Activated CD8-positive, alpha-beta memory T cell treated with anti-CD3 and anti-CD28 coated beads, Interleukin-2, amount 10 ng/mL, durations not matched to agents 7 days and 5 days (primary cell): ENCODE measurements around the gene HSD17B8. TPM values are rescaled to one million over a fixed set of nuclear protein-coding genes. Genes with fewer than 3 reads are reported as not detected.

Source experiments
- ATAC-seq: fragments of 150-1000 bp; cut with Tn5 transposase; one replicate; pipeline ENCODE4 v1.10.0; 2021; ENCODE audit warnings: moderate library complexity
- CTCF ChIA-PET: fragments of 350-600 bp; sonication (Branson Sonifier 250); formaldehyde crosslinking; loops from one replicate; lab custom pipeline; 2021; ENCODE audit warnings: antibody characterized with exemption; lab: Charles Lee
- DNase-seq: peaks from one replicate; pipeline ENCODE4 v3.0.0-alpha.2; 2020
- H3K27ac Mint-ChIP-seq: one replicate; pipeline ENCODE4 v1.8.0; 2021; ENCODE audit warnings: mild to moderate bottlenecking, mixed read lengths
- H3K27me3 Mint-ChIP-seq: one replicate; pipeline ENCODE4 v1.8.0; 2021; ENCODE audit warnings: mixed read lengths
- H3K36me3 Mint-ChIP-seq: one replicate; pipeline ENCODE4 v1.8.0; 2021; ENCODE audit warnings: mild to moderate bottlenecking, mixed read lengths
- H3K4me1 Mint-ChIP-seq: one replicate; pipeline ENCODE4 v1.8.0; 2021; ENCODE audit warnings: mixed read lengths
- H3K4me3 Mint-ChIP-seq: one replicate; pipeline ENCODE4 v1.8.0; 2021; ENCODE audit warnings: mild to moderate bottlenecking, moderate library complexity, mixed read lengths
- H3K9me3 Mint-ChIP-seq: one replicate; pipeline ENCODE4 v1.8.0; 2022; ENCODE audit warnings: low read depth, mixed read lengths
- total RNA-seq, 2 experiments: library from RNA; stranded (reverse); gene quantifications; one replicate each; pipeline ENCODE4 v1.2.3, GENCODE V29; 2021

Gene HSD17B8
- total RNA-seq, 2 experiments from 2014 or later = 18.6 to 20.9 TPM

DNA sequence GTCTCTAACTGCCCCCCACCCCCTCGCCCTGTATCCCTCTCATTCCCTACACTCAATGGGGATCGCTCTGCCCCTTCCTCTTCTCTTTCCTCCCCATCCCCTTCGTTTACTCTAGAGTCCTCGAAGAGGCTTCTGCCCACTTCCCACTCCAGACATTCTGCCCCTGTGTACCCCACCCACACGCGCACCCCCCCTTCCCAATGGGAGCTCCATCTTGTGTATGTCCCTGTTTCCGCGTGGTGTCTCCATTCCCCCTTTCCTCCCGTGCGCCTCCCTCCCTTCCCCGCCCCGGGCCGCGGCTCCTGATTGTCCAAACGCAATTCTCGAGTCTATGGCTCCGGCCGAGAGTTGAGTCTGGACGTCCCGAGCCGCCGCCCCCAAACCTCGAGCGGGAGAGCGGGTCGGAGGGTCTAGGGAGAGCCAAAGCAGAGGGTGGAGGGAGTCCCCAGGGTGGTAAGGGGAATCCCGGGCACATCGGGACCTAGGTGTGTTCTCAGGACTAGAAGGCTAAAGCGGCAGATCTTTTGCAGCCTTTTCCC lies 3.2 kb downstream of the HSD17B8 start:
- ATAC-seq (no peak), DNase-seq (peak; percentile 44)
- H3K27ac Mint-ChIP-seq = peak overlapping the region; percentile 84
- CTCF ChIA-PET = interaction anchor here (2.3 to 4.2 kb wide), 3 partner anchors 9 to 46 kb away, joined by 8 to 35 read pairs (median 10); no protein-coding TSS in a partner anchor
- H3K36me3 Mint-ChIP-seq = peaks cover 25% of the 10 kb centered on the region
- H3K4me1 Mint-ChIP-seq = peaks cover 55% of the 10 kb centered on the region
- H3K27me3 Mint-ChIP-seq = peaks cover 3% of the 10 kb centered on the region
- H3K4me3 Mint-ChIP-seq = peak overlapping the region; percentile 82
- H3K9me3 Mint-ChIP-seq = no peaks in the 10 kb centered on the region

DNA sequence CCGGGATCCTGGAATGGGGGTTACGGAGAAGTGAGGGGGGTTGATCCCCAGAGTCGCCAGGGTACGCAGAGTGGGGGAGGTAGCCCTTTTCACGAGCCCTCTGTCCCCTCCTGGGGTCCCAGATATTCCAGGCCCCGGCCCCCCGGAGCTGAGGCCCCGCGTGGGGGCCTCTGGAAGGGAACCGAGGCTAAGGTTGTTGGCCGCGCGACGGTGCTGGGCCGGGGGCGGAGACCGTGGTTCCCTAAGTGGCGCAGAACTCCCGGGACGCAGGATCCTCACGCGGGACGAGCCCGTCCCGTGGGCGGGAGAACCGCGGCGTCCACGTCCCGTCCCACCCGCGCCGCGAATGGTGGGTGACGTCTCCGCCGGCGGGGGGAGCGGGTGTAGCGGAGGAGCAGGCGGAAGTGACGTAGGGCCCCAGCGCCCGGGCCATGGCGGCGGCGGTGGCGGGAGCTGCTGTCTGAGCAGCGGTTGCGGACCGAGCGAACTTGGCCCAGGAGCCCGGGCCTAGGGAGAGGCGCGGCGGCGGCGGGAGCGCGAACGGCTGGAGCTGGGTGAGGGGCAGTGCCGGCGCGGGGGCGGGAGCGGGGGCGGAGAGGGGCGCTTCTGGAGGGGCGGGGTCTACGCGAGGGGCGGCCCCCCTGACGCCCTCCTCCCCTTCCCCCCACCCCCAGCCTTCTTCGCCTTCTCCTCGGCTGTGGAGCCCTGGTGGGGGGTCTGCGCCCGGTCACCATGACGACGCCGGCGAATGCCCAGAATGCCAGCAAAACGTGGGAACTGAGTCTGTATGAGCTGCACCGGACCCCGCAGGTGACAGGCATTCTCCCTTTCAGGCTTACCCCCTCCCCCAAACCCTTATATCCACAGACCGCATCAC lies 3.9 kb downstream of the HSD17B8 start, which contains the start of gene RING1:
RING1 (plus strand) TSS at position 410 of the 877 bp plus-strand sequence; CDS start at position 733, 323 bp downstream.
- CTCF ChIA-PET = interaction anchor here (0.8 to 4.2 kb wide), 7 partner anchors 10 to 82 kb away, joined by 3 to 35 read pairs (median 7); partner anchors contain the start of genes RPS18 and VPS52
- peak; percentile 89 for DNase-seq
- Mint-ChIP-seq H3K36me3 (peaks cover 20% of the 10 kb centered on the region), H3K4me1 (peaks cover 55% of the 10 kb centered on the region), H3K27ac (peak within 1 kb of the TSS; percentile 85), H3K27me3 (peaks cover 10% of the 10 kb centered on the region), H3K9me3 (no peaks in the 10 kb centered on the region), H3K4me3 (peak within 1 kb of the TSS; percentile 82)
- peak; percentile 57 for ATAC-seq

DNA sequence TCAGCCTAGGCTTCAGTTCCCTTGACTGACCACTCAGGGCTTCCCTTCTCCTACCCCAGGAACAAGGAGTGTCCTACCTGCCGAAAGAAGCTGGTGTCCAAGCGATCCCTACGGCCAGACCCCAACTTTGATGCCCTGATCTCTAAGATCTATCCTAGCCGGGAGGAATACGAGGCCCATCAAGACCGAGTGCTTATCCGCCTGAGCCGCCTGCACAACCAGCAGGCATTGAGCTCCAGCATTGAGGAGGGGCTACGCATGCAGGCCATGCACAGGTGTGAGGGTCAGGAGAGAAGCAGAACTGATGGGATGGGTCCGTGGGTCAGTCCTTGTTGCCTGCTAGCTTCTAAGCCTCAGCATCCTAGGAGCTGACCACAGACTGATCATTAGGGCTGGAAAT lies 5.4 kb downstream of the HSD17B8 start:
- Mint-ChIP-seq H3K4me3 (no peak overlapping the region), H3K36me3 (peaks cover 18% of the 10 kb centered on the region), H3K9me3 (no peaks in the 10 kb centered on the region), H3K27ac (no peak overlapping the region), H3K4me1 (peaks cover 49% of the 10 kb centered on the region), H3K27me3 (peaks cover 23% of the 10 kb centered on the region)
- ATAC-seq (no peak), DNase-seq (no peak)
- CTCF ChIA-PET = interaction anchor here (2.3 to 4.2 kb wide), 3 partner anchors 11 to 48 kb away, joined by 8 to 35 read pairs (median 10); no protein-coding TSS in a partner anchor

DNA sequence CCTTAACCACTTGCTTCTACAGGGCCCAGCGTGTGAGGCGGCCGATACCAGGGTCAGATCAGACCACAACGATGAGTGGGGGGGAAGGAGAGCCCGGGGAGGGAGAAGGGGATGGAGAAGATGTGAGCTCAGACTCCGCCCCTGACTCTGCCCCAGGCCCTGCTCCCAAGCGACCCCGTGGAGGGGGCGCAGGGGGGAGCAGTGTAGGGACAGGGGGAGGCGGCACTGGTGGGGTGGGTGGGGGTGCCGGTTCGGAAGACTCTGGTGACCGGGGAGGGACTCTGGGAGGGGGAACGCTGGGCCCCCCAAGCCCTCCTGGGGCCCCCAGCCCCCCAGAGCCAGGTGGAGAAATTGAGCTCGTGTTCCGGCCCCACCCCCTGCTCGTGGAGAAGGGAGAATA lies 6.7 kb downstream of the HSD17B8 start:
- H3K27me3 Mint-ChIP-seq = peaks cover 28% of the 10 kb centered on the region
- DNase-seq = no peak
- H3K4me1 Mint-ChIP-seq = peaks cover 36% of the 10 kb centered on the region
- peaks cover 18% of the 10 kb centered on the region for H3K36me3 Mint-ChIP-seq
- H3K9me3 Mint-ChIP-seq = no peaks in the 10 kb centered on the region
- no peak overlapping the region for H3K27ac Mint-ChIP-seq
- ATAC-seq = no peak
- H3K4me3 Mint-ChIP-seq = no peak overlapping the region
- CTCF ChIA-PET = no interaction called here

DNA sequence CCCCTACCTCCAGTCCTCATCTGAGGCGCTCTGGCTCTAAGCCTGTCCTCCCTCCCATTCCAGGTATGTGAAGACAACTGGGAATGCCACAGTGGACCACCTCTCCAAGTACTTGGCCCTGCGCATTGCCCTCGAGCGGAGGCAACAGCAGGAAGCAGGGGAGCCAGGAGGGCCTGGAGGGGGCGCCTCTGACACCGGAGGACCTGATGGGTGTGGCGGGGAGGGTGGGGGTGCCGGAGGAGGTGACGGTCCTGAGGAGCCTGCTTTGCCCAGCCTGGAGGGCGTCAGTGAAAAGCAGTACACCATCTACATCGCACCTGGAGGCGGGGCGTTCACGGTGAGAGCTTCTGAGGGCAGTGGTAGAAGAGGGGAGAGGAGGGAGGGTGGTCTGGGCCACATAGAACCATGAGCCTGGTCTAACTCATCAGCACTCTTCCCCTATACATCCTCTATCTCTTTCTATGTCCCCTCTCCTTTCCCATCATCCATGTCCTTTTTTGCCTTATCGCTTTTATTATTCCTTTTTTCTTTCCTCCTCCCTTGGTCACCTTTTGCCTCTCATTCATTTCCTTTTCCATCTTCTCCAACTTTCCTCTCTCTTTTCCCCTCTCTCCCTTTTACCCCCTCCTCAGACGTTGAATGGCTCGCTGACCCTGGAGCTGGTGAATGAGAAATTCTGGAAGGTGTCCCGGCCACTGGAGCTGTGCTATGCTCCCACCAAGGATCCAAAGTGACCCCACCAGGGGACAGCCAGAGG lies 7.4 kb downstream of the HSD17B8 start:
- DNase-seq = no peak
- peaks cover 29% of the 10 kb centered on the region for H3K4me1 Mint-ChIP-seq
- no peak overlapping the region for H3K4me3 Mint-ChIP-seq
- H3K27me3 Mint-ChIP-seq = peaks cover 28% of the 10 kb centered on the region
- CTCF ChIA-PET = no interaction called here
- no peak overlapping the region for H3K27ac Mint-ChIP-seq
- H3K9me3 Mint-ChIP-seq = no peaks in the 10 kb centered on the region
- peaks cover 18% of the 10 kb centered on the region for H3K36me3 Mint-ChIP-seq
- ATAC-seq = no peak

DNA sequence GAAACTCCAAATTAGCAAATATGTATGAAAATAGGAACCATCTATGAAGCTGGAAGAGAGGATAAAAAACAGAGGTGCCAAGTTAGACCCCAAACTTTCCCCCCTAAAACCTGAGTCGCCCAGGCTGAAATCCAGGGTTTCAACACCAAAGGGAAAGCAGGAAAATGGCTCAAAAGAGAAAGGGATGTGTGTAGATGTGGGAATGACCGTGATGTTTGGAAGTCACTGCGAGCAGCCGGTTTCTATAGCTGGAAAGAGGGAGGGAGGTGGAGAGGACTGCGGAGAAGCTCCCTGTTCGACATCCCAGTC lies 8.4 kb downstream of the HSD17B8 start:
- H3K9me3 Mint-ChIP-seq = no peaks in the 10 kb centered on the region
- ATAC-seq (no peak), DNase-seq (no peak)
- no peak overlapping the region for H3K4me3 Mint-ChIP-seq
- CTCF ChIA-PET = no interaction called here
- H3K4me1 Mint-ChIP-seq = peaks cover 28% of the 10 kb centered on the region
- H3K36me3 Mint-ChIP-seq = peaks cover 18% of the 10 kb centered on the region
- peaks cover 33% of the 10 kb centered on the region for H3K27me3 Mint-ChIP-seq
- no peak overlapping the region for H3K27ac Mint-ChIP-seq

DNA sequence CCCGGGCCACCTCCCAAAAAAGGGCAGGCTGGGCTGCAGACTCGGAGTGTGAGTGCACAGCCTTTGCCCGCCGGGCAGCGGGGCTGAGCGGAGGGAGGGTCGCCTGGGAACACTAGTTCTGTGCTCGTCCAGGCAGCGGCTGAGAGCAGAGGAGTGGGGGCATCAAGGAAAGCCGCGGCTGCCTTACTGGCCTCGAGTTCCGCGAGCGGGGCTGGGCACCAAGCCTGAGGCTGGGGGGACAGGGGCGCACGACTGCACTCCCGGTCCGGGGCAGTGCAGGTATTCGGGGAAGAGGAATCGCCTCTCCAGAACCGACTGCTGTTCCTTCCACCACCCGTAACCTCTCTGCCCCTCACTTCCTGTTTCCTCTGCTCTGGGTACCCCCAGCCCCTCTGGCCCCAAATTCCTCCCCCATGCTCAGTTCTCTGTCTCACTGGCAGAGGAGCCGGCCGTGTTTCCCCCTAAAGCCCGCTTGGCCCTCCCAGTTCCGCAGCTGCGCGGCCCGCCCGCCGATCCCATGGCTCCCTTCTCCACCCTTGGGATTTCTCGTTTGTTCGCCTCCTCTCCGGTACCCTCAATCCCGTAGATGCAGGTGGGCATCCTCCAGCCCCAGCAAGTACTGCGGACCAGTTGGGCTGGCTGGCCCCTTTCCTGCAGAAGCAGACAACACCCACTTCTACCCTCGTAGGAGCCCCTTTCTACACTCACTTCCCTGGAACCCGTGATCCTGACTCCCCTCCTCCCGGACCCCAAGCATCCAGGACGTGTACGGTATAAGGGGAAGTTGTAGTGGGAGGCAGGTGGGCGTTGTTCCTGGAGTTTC lies 8.9 kb downstream of the HSD17B8 start:
- Mint-ChIP-seq H3K9me3 (no peaks in the 10 kb centered on the region), H3K27ac (no peak overlapping the region), H3K36me3 (peaks cover 18% of the 10 kb centered on the region), H3K27me3 (peaks cover 39% of the 10 kb centered on the region), H3K4me3 (no peak overlapping the region), H3K4me1 (peaks cover 28% of the 10 kb centered on the region)
- ATAC-seq = peak; percentile 21
- CTCF ChIA-PET = no interaction called here
- DNase-seq = peak; percentile 40

DNA sequence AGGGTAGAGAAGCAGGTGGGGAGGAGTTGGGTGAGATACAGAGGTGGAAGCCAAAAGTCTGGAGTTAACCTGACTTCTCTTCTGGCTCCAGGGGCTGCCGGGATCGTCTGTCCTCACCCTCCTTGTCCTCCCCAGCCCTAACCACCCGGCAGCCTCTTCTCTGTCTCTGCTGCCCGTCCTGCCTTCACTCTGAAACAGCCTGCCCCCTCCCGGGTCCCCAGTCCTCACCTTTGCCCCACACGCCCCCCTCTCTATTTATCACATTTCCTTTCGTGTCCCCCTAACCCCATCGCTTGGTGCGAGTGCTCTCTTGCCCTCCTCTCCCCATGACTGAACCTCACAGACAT lies 9.5 kb downstream of the HSD17B8 start:
- Mint-ChIP-seq H3K27me3 (peaks cover 44% of the 10 kb centered on the region), H3K36me3 (peaks cover 18% of the 10 kb centered on the region), H3K4me1 (peaks cover 25% of the 10 kb centered on the region), H3K9me3 (no peaks in the 10 kb centered on the region), H3K4me3 (no peak overlapping the region), H3K27ac (no peak overlapping the region)
- ATAC-seq (no peak), DNase-seq (no peak)
- CTCF ChIA-PET = no interaction called here

DNA sequence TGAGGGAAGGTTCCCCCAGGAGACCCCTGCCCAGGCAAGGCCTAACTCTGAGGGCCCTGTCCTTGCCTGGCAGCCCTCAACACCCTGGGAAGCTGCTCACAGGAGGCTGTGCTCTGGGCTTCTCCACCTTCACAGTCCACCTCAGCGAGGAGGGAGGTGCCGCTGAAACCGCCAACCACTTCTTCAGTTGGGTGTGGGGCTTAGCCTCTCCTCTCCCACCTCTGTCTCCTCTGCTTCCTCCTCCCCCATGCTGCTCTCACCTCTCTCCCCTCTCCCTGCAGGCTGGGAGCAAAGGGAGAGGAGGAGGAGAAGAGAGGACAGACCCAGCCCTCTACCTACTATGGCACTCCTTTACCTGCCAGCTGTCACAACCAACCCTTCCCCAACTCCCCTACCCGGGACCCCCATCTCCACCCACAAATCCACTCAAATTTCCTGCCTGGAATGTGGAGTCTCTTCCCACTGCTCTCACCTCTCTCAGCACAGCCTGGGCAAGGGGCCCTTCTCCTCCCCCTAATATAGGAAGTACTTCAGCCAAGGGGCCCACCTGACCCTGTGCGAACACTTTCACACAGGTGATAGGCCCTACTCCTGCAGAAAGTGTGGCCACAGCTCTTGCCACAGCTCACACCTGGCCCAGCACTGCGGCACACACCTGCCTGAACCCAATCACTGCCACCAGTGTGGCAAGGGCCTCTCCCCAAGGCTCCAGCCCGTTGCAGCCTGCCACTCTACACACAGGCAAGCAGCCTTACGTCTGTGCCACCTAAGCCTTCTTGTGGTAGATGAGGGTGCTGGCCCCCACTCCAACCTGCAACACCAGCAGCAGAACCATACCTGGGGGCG lies 11.0 kb downstream of the HSD17B8 start:
- CTCF ChIA-PET = no interaction called here
- no peak overlapping the region for H3K27ac Mint-ChIP-seq
- peaks cover 10% of the 10 kb centered on the region for H3K36me3 Mint-ChIP-seq
- no peak overlapping the region for H3K4me3 Mint-ChIP-seq
- H3K9me3 Mint-ChIP-seq = no peaks in the 10 kb centered on the region
- ATAC-seq = no peak
- peaks cover 16% of the 10 kb centered on the region for H3K4me1 Mint-ChIP-seq
- no peak for DNase-seq
- peaks cover 50% of the 10 kb centered on the region for H3K27me3 Mint-ChIP-seq

DNA sequence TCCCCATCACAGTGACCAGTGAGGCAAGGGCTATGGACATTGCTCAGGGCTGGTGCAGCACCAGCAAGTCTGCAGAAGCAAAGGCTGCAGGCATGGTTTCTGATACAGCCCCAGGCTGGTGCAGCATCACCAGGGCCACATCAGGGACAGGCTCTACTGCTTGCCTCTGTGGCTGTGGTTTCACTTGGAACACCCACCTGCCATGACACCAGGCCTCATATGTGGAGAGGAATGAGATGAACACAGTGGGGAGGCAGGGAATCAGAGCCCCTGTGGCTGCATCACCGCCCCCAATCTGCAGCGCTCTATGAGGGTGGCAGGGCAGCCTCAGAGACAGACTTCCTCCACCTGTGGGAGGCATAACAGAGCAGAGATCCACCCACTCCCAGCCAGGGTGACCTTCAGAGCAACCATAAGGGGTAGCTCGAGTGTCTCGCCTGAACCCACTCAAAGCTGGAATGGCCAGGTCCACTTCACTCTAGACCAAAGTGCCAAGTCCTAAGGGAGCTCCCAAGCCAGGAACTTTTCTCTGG lies 11.7 kb downstream of the HSD17B8 start:
- no peak overlapping the region for H3K4me3 Mint-ChIP-seq
- H3K27me3 Mint-ChIP-seq = peaks cover 51% of the 10 kb centered on the region
- no peak for DNase-seq
- H3K9me3 Mint-ChIP-seq = no peaks in the 10 kb centered on the region
- CTCF ChIA-PET = no interaction called here
- H3K27ac Mint-ChIP-seq = no peak overlapping the region
- H3K36me3 Mint-ChIP-seq = peaks cover 8% of the 10 kb centered on the region
- no peak for ATAC-seq
- peaks cover 14% of the 10 kb centered on the region for H3K4me1 Mint-ChIP-seq

DNA sequence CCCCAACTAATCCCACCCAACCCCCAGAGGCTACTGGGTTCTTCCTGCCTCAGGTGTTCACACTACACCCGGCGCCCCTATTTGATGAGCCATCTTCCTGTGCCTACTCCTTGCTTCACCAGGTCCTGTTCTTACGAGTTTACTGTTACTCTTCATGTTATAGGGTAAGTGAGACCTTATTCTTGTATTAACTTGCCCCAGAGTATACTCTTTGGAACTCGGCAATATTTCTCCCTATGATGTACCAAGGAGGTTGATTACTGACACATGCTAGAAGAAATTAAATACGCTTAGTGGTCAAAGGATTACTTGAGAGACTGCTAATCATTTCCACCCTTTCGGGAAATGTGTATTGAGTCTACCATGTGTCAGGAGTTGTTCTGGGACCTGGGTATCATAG lies 12.8 kb downstream of the HSD17B8 start:
- H3K4me1 Mint-ChIP-seq = peaks cover 14% of the 10 kb centered on the region

DNA sequence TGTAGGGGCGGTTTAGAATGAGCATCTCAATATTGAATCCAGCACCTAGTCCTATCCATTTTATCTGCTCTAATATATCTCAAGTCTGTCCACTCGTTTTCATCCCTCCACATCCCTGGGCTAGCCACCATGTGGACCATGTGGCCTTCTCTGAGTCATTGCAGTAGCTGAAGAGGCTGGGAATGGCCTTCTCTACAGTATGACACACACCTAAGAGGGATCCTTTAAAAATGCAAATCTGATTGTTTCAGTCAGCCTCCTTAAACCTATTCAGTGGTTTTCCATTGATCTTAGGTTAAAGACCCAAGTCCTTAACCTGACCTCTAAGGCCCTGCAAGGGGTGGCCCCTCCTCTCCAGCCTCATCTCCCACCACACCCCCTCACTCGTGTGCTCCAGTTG lies 13.2 kb downstream of the HSD17B8 start:
- H3K27me3 Mint-ChIP-seq = peaks cover 61% of the 10 kb centered on the region
- CTCF ChIA-PET = interaction anchor here (0.7 kb wide), 1 partner anchor 25 kb away, joined by 3 read pairs; no protein-coding TSS in a partner anchor
- no peak for DNase-seq

More for the DNA sequence above, 12.8 kb downstream of the HSD17B8 start:
- H3K9me3 Mint-ChIP-seq = no peaks in the 10 kb centered on the region
- peaks cover 4% of the 10 kb centered on the region for H3K36me3 Mint-ChIP-seq
- CTCF ChIA-PET = no interaction called here
- no peak for DNase-seq
- H3K27me3 Mint-ChIP-seq = peaks cover 61% of the 10 kb centered on the region
- no peak overlapping the region for H3K4me3 Mint-ChIP-seq
- H3K27ac Mint-ChIP-seq = no peak overlapping the region
- no peak for ATAC-seq

More for the DNA sequence above, 13.2 kb downstream of the HSD17B8 start:
- Mint-ChIP-seq H3K27ac (no peak overlapping the region), H3K4me1 (peaks cover 11% of the 10 kb centered on the region), H3K9me3 (no peaks in the 10 kb centered on the region), H3K4me3 (no peak overlapping the region), H3K36me3 (peaks cover 2% of the 10 kb centered on the region)
- no peak for ATAC-seq
